K562 (cell line): ENCODE results near the gene MYL3. TPM values are rescaled to one million over a fixed set of nuclear protein-coding genes. Genes with fewer than 3 reads are reported as not detected.

Source experiments
- ATAC-seq: fragments of 200-7000 bp; cut with Tn5 transposase; 3 replicates; pipeline ENCODE4 v1.9.1; 2020; ENCODE audit warnings: moderate library complexity
- BruUV-seq: library from RNA; stranded (reverse); fragments of 400-500 nt; replicated peaks from 2 replicates; lab custom pipeline; 2021; lab: Mats Ljungman, UMichigan
- CTCF ChIA-PET: fragments of 300-600 bp; formaldehyde crosslinking; extraction: SDS; loops from one replicate; lab custom pipeline; 2021; ENCODE audit warnings: low intra/inter-chr PET ratio; lab: Yijun Ruan, JAX
- POLR2A ChIA-PET: fragments of 300-600, 350-650 bp; sonication (Branson Sonifier 250); formaldehyde crosslinking; extraction: SDS; loops from one replicate; lab custom pipeline; 2021; ENCODE audit warnings: antibody characterized with exemption, inconsistent platforms; lab: Yijun Ruan, JAX
- DNase-seq, 4 experiments: peaks; one replicate each; pipeline versions ENCODE4 v3.0.0 to v3.0.0-alpha.2; 2011 to 2018; ENCODE audit warnings: low spot score in 3 of 4, mixed read lengths in 3 of 4; ENCODE audit errors: extremely low read depth in 1 of 4
- FAIRE-seq: peaks from 2 replicates; lab custom pipeline; 2011; peaks lifted over from hg19 to GRCh38; lab: Jason Lieb, UNC
- H2AFZ ChIP-seq: 2 replicates; pipeline ENCODE4 v1.6.0; 2011; ENCODE audit warnings: low read depth, low read length, control low read depth, inconsistent platforms
- H3K27ac ChIP-seq: fragments of 200-600 bp; 3 replicates; pipeline ENCODE4 v1.8.0; 2011; ENCODE audit warnings: low read depth, mild to moderate bottlenecking, control low read depth, inconsistent platforms, low read length, moderate library complexity, mixed read lengths; ENCODE audit errors: extremely low read depth
- H3K27me3 ChIP-seq, 2 experiments: fragments of 300-600 bp in 1 of 2; 2 replicates in 1 of 2; 3 replicates in 1 of 2; pipeline versions ENCODE4 v1.6.0 to v1.8.0; 2011; ENCODE audit warnings: inconsistent platforms in 2 of 2, low read length in 2 of 2, mild to moderate bottlenecking in 1 of 2, mixed read lengths in 1 of 2, moderate library complexity in 1 of 2; ENCODE audit not compliant: control insufficient read depth in 2 of 2, insufficient read depth in 2 of 2
- H3K36me3 ChIP-seq: fragments of 300-600 bp; 3 replicates; pipeline ENCODE4 v1.8.0; 2011; ENCODE audit warnings: mild to moderate bottlenecking, low read length, inconsistent platforms; ENCODE audit not compliant: control insufficient read depth, insufficient read depth
- H3K4me1 ChIP-seq, 2 experiments: fragments of 200-600 bp in 1 of 2; replicated peaks in 1 of 2; 2 replicates in 1 of 2; 3 replicates in 1 of 2; pipeline versions ENCODE4 v1.5.1 to v1.8.0; 2011; ENCODE audit warnings: inconsistent platforms in 2 of 2, low read length in 2 of 2, mild to moderate bottlenecking in 1 of 2, mixed read lengths in 1 of 2, moderate library complexity in 1 of 2; ENCODE audit not compliant: control insufficient read depth in 2 of 2, insufficient read depth in 2 of 2
- H3K4me2 ChIP-seq: 2 replicates; pipeline ENCODE4 v1.6.1; 2011; ENCODE audit warnings: low read length, control low read depth, inconsistent platforms, mixed read lengths; ENCODE audit not compliant: insufficient read depth
- H3K4me3 ChIP-seq: fragments of 200-600 bp; sonication (generic), shearing (Covaris generic); 2 replicates; pipeline ENCODE4 v1.5.1; 2016; ENCODE audit warnings: control low read depth, inconsistent platforms
- H3K79me2 ChIP-seq: fragments of 200-600 bp; 3 replicates; pipeline ENCODE4 v1.8.0; 2011; ENCODE audit warnings: low read length, inconsistent platforms; ENCODE audit not compliant: control insufficient read depth, insufficient read depth
- H3K9ac ChIP-seq, 2 experiments: 2 replicates each; pipeline versions ENCODE4 v1.6.0 to v1.6.1; 2011; ENCODE audit warnings: low read depth in 2 of 2, low read length in 2 of 2, control low read depth in 1 of 2, inconsistent platforms in 1 of 2, mild to moderate bottlenecking in 1 of 2, mixed read lengths in 1 of 2; ENCODE audit not compliant: insufficient read depth in 1 of 2
- H3K9me1 ChIP-seq: one replicate; pipeline ENCODE4 v1.6.0; 2011; ENCODE audit warnings: inconsistent platforms, mild to moderate bottlenecking, low read length, moderate library complexity; ENCODE audit not compliant: control insufficient read depth, insufficient read depth
- H3K9me3 ChIP-seq: replicated peaks from 2 replicates; pipeline ENCODE4 v1.5.1; 2011; ENCODE audit warnings: low read depth, low read length, inconsistent platforms; ENCODE audit not compliant: control insufficient read depth, insufficient read depth
- H4K20me1 ChIP-seq: replicated peaks from 2 replicates; pipeline ENCODE4 v1.6.1; 2011; ENCODE audit warnings: low read length, inconsistent platforms, mixed read lengths; ENCODE audit not compliant: control insufficient read depth, insufficient read depth
- EWSR1 ChIP-seq: fragments of 450-650 bp; IDR thresholded peaks from 2 replicates; pipeline ENCODE4 v1.6.1; 2018; ENCODE audit warnings: borderline replicate concordance, mild to moderate bottlenecking, low read depth, moderate library complexity; ENCODE audit not compliant: partially characterized antibody
- HNRNPLL ChIP-seq: fragments of 200-400 bp; formaldehyde crosslinking; IDR thresholded peaks from 2 replicates; pipeline ENCODE4 v1.6.1; 2017; ENCODE audit warnings: low read length, low read depth, mild to moderate bottlenecking; ENCODE audit not compliant: poor library complexity, severe bottlenecking
- PRDM10 ChIP-seq: fragments of 450-650 bp; IDR thresholded peaks from 2 replicates; pipeline ENCODE4 v1.6.1; 2018; ENCODE audit not compliant: partially characterized antibody
- SRSF9 ChIP-seq: fragments of 200-400 bp; formaldehyde crosslinking; IDR thresholded peaks from 2 replicates; pipeline ENCODE4 v1.6.1; 2017; ENCODE audit warnings: low read depth, low read length, borderline replicate concordance
- THRB ChIP-seq: fragments of 450-650 bp; formaldehyde crosslinking; conservative IDR thresholded peaks from 2 replicates; pipeline ENCODE4 v1.4.0; 2022; ENCODE audit warnings: mild to moderate bottlenecking, missing genetic modification characterization
- UBTF ChIP-seq, 2 experiments: IDR thresholded peaks; 2 replicates each; pipeline ENCODE4 v1.6.1; 2012; ENCODE audit warnings: improper control_type of control experiment in 2 of 2, low read depth in 2 of 2, low read length in 2 of 2, borderline replicate concordance in 1 of 2
- ZBTB12 ChIP-seq: fragments of 250-450 bp; sonication (Bioruptor Pico); IDR thresholded peaks from 2 replicates; pipeline ENCODE4 v1.4.0; 2020
- WGBS: fragments of 100-300 bp; shearing (Covaris generic); methylation state at CpG from one replicate; pipeline ENCODE4 v1.1.6; 2016; ENCODE audit warnings: low coverage, mixed read lengths; ENCODE audit not compliant: insufficient coverage; ENCODE audit errors: missing lambda C conversion rate; 5-methylcytosine and 5-hydroxymethylcytosine counted together
- in situ Hi-C: fragments of 300-500 bp; cut with MboI; formaldehyde crosslinking; loops from 4 replicates; pipeline ENCODE4 v1.15.0; 2018; ENCODE audit warnings: inconsistent platforms, mixed read lengths
- intact Hi-C: fragments of 100-400 bp; cut with micrococcal nuclease; formaldehyde crosslinking; loops from 2 replicates; pipeline ENCODE4 v1.14.2; 2022
- polyA plus RNA-seq, 8 experiments: library from polyadenylated mRNA; depleted of rRNA in 4 of 8; stranded (reverse) in 5 of 8; unstranded in 3 of 8; fragments of >200 nt; fragmentation: Nextera tagmentation in 2 of 8; fragmentation: Illumina TruSeq in 1 of 8; extraction: Ambion mirVana in 2 of 8; extraction: Trizol in 1 of 8; gene quantifications; 2 replicates each; pipeline versions ENCODE4 v1.2.1 to v1.2.3, GENCODE V29; 2011 to 2014; ENCODE audit warnings: inconsistent platforms in 1 of 8, missing spikeins in 1 of 8
- total RNA-seq, 7 experiments: library from RNA; depleted of rRNA in 6 of 7; stranded (reverse); fragments of >200 nt in 6 of 7; fragmentation: Illumina TruSeq in 2 of 7; extraction: Trizol in 2 of 7; gene quantifications; 2 replicates each; pipeline versions ENCODE4 v1.2.1 to v1.2.3, GENCODE V29; 2011 to 2021; ENCODE audit warnings: low replicate concordance in 1 of 7

The MYL3 gene
- total and polyA plus RNA-seq, 9 of the 15 experiments (the other 6 are each of a cell fraction or from before 2014, with no cell fraction given): 0.14 to 0.45 TPM; not detected in 7

GRCh38 chr3:46892285-46893145, 29.3 kb upstream of the MYL3 start (continued):
- TF ChIP-seq UBTF (IDR thresholded peaks at IDR 0.05; ENCODE audit: borderline replicate concordance in 1 of 2, low read depth in 2 of 2, low read length in 2 of 2): no peak
- TF ChIP-seq, all 486 proteins: peak for 8

GRCh38 chr3:46891132-46891531, 27.9 kb upstream of the MYL3 start:
- Histone ChIP-seq H3K27me3 (peaks cover 20 to 70% of the 10 kb centered on the region in 2 experiments), H3K36me3 (no peaks in the 10 kb centered on the region), H4K20me1 (peaks cover 34% of the 10 kb centered on the region), H3K4me1 (peaks cover 0 to 21% of the 10 kb centered on the region in 2 experiments; a peak in 3 of 5 replicates), H3K9me1 (no peaks in the 10 kb centered on the region), H3K27ac (no peak overlapping the region), H3K9me3 (no peaks in the 10 kb centered on the region), H3K4me2 (no peak overlapping the region), H3K79me2 (no peaks in the 10 kb centered on the region), H2AFZ (no peak overlapping the region), H3K4me3 (no peak overlapping the region), H3K9ac (no peak overlapping the region)
- no TSS peak for BruUV-seq
- DNase-seq (no peak), FAIRE-seq (no peak), ATAC-seq (no peak)
- WGBS: 2% methylated on average over 3 of the region's 3 CpGs
- intact Hi-C loops: no loop called here
- ChIA-PET CTCF (no interaction called here), POLR2A (interaction anchor here (1.1 kb wide), 1 partner anchor 14 kb away, joined by 3 read pairs; no protein-coding TSS in a partner anchor)
- TF ChIP-seq ZBTB12 (no peak), SRSF9 (no peak), PRDM10 (peak; percentile 92), EWSR1 (no peak), THRB (CRISPR knock-in tag) (no peak), HNRNPLL (no peak)
- in situ Hi-C loops: no loop called here
